Tibial nerve (tissue), 4 donors: ENCODE data around the gene MAML3. TPM values are rescaled to one million over a fixed set of nuclear protein-coding genes. Genes with fewer than 3 reads are reported as not detected.

Experiments used
- DNase-seq, 2 donors: peaks; one replicate each; pipeline ENCODE4 v3.0.0-alpha.2; 2019; ENCODE audit warnings: low spot score in 2 of 2
- H3K27ac ChIP-seq, 4 donors: fragments of 200-600 bp; sonication (generic) in 3 of 4; one replicate each; pipeline ENCODE4 v1.5.1; 2017 to 2019; ENCODE audit warnings: mild to moderate bottlenecking in 1 of 4
- H3K27me3 ChIP-seq, 2 donors: fragments of 200-600 bp; sonication (generic) in 1 of 2; one replicate each; pipeline versions ENCODE4 v1.5.1 to v1.6.0; 2017 to 2019
- H3K36me3 ChIP-seq, 3 donors: fragments of 200-600 bp; sonication (generic); one replicate each; pipeline ENCODE4 v1.5.1; 2018 to 2019
- H3K4me1 ChIP-seq, 4 donors: fragments of 200-600 bp; sonication (generic) in 3 of 4; one replicate each; pipeline ENCODE4 v1.5.1; 2017 to 2019
- H3K4me3 ChIP-seq, 4 donors: fragments of 200-600 bp; sonication (generic) in 3 of 4; one replicate each; pipeline ENCODE4 v1.5.1; 2017 to 2019; ENCODE audit warnings: mild to moderate bottlenecking in 1 of 4, moderate library complexity in 1 of 4
- H3K9me3 ChIP-seq, 4 donors: fragments of 200-600 bp; sonication (generic) in 3 of 4; one replicate each; pipeline ENCODE4 v1.5.1; 2017 to 2019
- EP300 ChIP-seq, 2 donors: sonication (generic); formaldehyde crosslinking; IDR thresholded peaks; one replicate each; pipeline ENCODE4 v1.6.1; 2017; ENCODE audit warnings: antibody characterized with exemption in 2 of 2, mild to moderate bottlenecking in 1 of 2
- POLR2A ChIP-seq, 2 donors: fragments of 450-650 bp; IDR thresholded peaks; one replicate each; pipeline ENCODE4 v1.6.1; 2017; ENCODE audit warnings: antibody characterized with exemption in 2 of 2, mild to moderate bottlenecking in 2 of 2, moderate library complexity in 2 of 2
- WGBS, 2 donors: methylation state at CpG; one replicate each; pipeline ENCODE4 v1.1.5; 2018; 5-methylcytosine and 5-hydroxymethylcytosine counted together
- total RNA-seq, 4 donors: library from RNA; depleted of rRNA; stranded (reverse); fragments of >200 nt; gene quantifications; one replicate each; pipeline ENCODE4 v1.1.0, GENCODE V29; 2016
- TF ChIP-seq, protein P1 (sequence below), 5 experiments: fragments of 200-600 bp in 3 of 5; fragments of 450-650 bp in 2 of 5; sonication (generic) in 3 of 5; IDR thresholded peaks; one replicate each; pipeline ENCODE4 v1.5.1; 2016 to 2019; ENCODE audit warnings: antibody characterized with exemption in 5 of 5, mild to moderate bottlenecking in 3 of 5, moderate library complexity in 2 of 5

Gene MAML3
- total RNA-seq, 4 donors from 2014 or later: 8.6 to 10.5 (median 9.4) TPM

DNA sequence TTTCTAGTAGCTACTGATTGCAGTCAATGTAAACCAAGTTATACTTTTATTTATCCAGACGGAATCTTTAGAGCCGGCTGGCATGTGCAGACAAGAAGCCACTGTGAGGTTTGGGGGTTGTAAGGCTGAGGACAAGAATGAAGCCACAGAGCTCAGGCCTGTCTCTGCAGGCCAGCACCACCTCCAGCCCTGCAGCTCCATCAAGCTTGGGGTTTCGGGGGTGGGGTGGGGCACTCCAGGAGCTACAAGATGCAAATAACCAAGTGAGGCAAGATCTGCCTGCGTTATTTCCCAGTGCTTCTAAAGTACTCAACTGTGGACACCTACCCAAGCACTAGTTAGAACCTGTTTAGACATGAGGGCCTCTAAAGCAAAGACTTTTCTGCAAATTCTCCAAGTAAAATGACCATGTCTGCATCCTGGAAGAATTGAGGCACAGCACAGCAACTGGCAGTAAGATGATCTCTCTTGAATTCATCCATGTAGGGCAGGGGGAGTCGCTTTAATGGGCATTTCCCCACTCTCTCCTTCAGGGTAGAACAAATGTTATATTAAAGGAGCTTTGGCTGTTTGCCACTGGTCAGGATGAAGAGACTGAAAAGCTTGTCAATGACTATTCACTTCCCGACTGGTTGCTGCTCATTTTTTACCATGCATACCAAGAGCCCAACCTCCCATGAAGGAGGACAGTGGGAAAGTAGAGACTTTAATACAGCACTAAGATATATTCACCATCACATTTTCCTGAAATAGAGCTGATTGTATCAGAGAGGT is 265.8 kb downstream of the MAML3 start:
- Histone ChIP-seq H3K9me3 (no peaks in the 10 kb centered on the region), H3K4me3 (no peak overlapping the region), H3K27ac (peak overlapping the region in 3 of 4 donors; percentile 57 to 76 (median 74)), H3K36me3 (peaks cover 0 to 16% (median 0%) of the 10 kb centered on the region in 3 donors), H3K4me1 (peaks cover 0 to 37% (median 8%) of the 10 kb centered on the region in 4 donors), H3K27me3 (no peaks in the 10 kb centered on the region)
- DNase-seq: no peak
- 46 to 57% methylated on average over 5 to 6 of the region's 6 CpGs for WGBS, 2 donors
- TF ChIP-seq POLR2A (IDR thresholded peaks at IDR 0.05) (no peak), EP300 (IDR thresholded peaks at IDR 0.05) (no peak)
- TF ChIP-seq, protein P1, sequence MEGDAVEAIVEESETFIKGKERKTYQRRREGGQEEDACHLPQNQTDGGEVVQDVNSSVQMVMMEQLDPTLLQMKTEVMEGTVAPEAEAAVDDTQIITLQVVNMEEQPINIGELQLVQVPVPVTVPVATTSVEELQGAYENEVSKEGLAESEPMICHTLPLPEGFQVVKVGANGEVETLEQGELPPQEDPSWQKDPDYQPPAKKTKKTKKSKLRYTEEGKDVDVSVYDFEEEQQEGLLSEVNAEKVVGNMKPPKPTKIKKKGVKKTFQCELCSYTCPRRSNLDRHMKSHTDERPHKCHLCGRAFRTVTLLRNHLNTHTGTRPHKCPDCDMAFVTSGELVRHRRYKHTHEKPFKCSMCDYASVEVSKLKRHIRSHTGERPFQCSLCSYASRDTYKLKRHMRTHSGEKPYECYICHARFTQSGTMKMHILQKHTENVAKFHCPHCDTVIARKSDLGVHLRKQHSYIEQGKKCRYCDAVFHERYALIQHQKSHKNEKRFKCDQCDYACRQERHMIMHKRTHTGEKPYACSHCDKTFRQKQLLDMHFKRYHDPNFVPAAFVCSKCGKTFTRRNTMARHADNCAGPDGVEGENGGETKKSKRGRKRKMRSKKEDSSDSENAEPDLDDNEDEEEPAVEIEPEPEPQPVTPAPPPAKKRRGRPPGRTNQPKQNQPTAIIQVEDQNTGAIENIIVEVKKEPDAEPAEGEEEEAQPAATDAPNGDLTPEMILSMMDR (IDR thresholded peaks at IDR 0.05): no peak

GRCh38 chr4:139887376-139887802 is 266.6 kb downstream of the MAML3 start:
- Histone ChIP-seq H3K4me1 (peaks cover 0 to 37% (median 8%) of the 10 kb centered on the region in 4 donors), H3K27me3 (no peaks in the 10 kb centered on the region), H3K9me3 (no peaks in the 10 kb centered on the region), H3K4me3 (peak overlapping the region in 3 of 4 donors; percentile 15 to 22 (median 16)), H3K27ac (peak overlapping the region in 3 of 4 donors; percentile 57 to 76 (median 74)), H3K36me3 (peaks cover 0 to 16% (median 0%) of the 10 kb centered on the region in 3 donors)
- TF ChIP-seq POLR2A (IDR thresholded peaks at IDR 0.05) (no peak), EP300 (IDR thresholded peaks at IDR 0.05) (peak in 1 of 2 donors; percentile 34)
- no peak for DNase-seq
- 21 to 26% methylated on average over 4 of the region's 4 CpGs for whole genome bisulfite sequencing, 2 donors

- TF ChIP-seq POLR2A (IDR thresholded peaks at IDR 0.05) (no peak), EP300 (IDR thresholded peaks at IDR 0.05) (no peak)
- TF ChIP-seq, protein P1 (IDR thresholded peaks at IDR 0.05): no peak
- Histone ChIP-seq H3K36me3 (peaks cover 0 to 16% (median 0%) of the 10 kb centered on the region in 3 donors), H3K4me3 (peak overlapping the region in 3 of 4 donors; percentile 15 to 22 (median 16)), H3K9me3 (no peaks in the 10 kb centered on the region), H3K27ac (peak overlapping the region in 3 of 4 donors; percentile 57 to 76 (median 74)), H3K27me3 (no peaks in the 10 kb centered on the region), H3K4me1 (peaks cover 0 to 37% (median 8%) of the 10 kb centered on the region in 4 donors)
- 35 to 36% methylated on average over 8 of the region's 8 CpGs for WGBS, 2 donors
- DNase-seq: no peak
These were observed 267.2 kb downstream of the MAML3 start for GRCh38 chr4:139886798-139887197.

GRCh38 chr4:139884438-139884837 is 269.5 kb downstream of the MAML3 start:
- Histone ChIP-seq H3K36me3 (peaks cover 0 to under 1% (median 0%) of the 10 kb centered on the region in 3 donors), H3K9me3 (no peaks in the 10 kb centered on the region), H3K27me3 (no peaks in the 10 kb centered on the region), H3K27ac (peak overlapping the region in 2 of 4 donors; percentile 18 to 67), H3K4me3 (no peak overlapping the region), H3K4me1 (peaks cover 0 to 37% (median 10%) of the 10 kb centered on the region in 4 donors)
- no peak for DNase-seq
- TF ChIP-seq POLR2A (IDR thresholded peaks at IDR 0.05): no peak
- no peak for TF ChIP-seq EP300 (IDR thresholded peaks at IDR 0.05)
- TF ChIP-seq, protein P1 (IDR thresholded peaks at IDR 0.05): no peak
- WGBS, 2 donors: 48 to 54% methylated on average over 3 of the region's 3 CpGs

DNA sequence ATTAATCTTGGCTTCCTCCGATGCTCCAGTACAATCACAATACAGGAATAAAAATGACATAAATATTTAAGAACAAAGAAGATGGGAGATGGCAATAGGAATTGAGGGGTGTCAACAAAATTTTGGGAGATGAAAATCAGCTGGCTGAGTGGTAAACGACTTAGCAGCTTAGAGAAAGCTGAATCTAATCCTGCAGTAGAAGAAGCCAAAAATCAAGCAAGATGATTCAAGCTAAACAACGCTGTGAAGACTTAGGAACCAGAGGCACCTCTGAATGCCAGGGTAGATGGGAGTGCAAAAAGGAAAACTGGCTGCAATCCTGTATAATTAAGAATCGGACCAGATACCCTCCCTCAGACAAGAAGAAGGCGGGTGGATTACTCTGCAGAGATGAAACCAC is 273.1 kb downstream of the MAML3 start:
- no peak overlapping the region for H3K27ac ChIP-seq
- WGBS, 2 donors: 67 to 68% methylated on average over 5 of the region's 5 CpGs
- H3K27me3 ChIP-seq: no peaks in the 10 kb centered on the region
- peaks cover 0 to 19% (median 8%) of the 10 kb centered on the region in 4 donors for H3K4me1 ChIP-seq
- no peak overlapping the region for H3K4me3 ChIP-seq
- TF ChIP-seq EP300 (IDR thresholded peaks at IDR 0.05) (no peak), POLR2A (IDR thresholded peaks at IDR 0.05) (no peak)
- TF ChIP-seq, protein P1 (IDR thresholded peaks at IDR 0.05): no peak
- no peaks in the 10 kb centered on the region for H3K9me3 ChIP-seq
- no peaks in the 10 kb centered on the region for H3K36me3 ChIP-seq
- DNase-seq: no peak
